HG03045 (cell line): Measurements from ENCODE around the gene ERN1.
A peak's percentile ranks its signal among the peaks of the same experiment; 100 is the strongest.

ENCODE experiments used
- ATAC-seq: cut with Tn5 transposase; IDR thresholded peaks from one replicate; pipeline ENCODE4 v1.9.1; 2021; ENCODE audit warnings: mild to moderate bottlenecking, moderate library complexity; ENCODE audit not compliant: unreplicated experiment

ERN1 gene

GRCh38 chr17:64064331-64064730, 65.6 kb downstream of the ERN1 start:
- ATAC-seq = no peak

- no peak for ATAC-seq
Observed at GRCh38 chr17:64063766-64064224, 66.1 kb downstream of the ERN1 start.

GRCh38 chr17:64063088-64063487, 66.9 kb downstream of the ERN1 start:
- no peak for ATAC-seq

- no peak for ATAC-seq
Observed at GRCh38 chr17:64061178-64061898, 68.6 kb downstream of the ERN1 start.

- no peak for ATAC-seq
Observed at GRCh38 chr17:64060331-64060730, 69.6 kb downstream of the ERN1 start.

- no peak for ATAC-seq
Observed at GRCh38 chr17:64059756-64060155, 70.2 kb downstream of the ERN1 start.

- ATAC-seq = no peak
Observed at GRCh38 chr17:64058621-64059020, 71.3 kb downstream of the ERN1 start.

GRCh38 chr17:64057701-64058263, 72.2 kb downstream of the ERN1 start:
- ATAC-seq = no peak

GRCh38 chr17:64056269-64057005, 73.5 kb downstream of the ERN1 start:
- ATAC-seq = peak; percentile 79

- ATAC-seq = no peak
Observed at GRCh38 chr17:64055183-64056142, 74.5 kb downstream of the ERN1 start.

- no peak for ATAC-seq
Observed at GRCh38 chr17:64054304-64054703, 75.6 kb downstream of the ERN1 start.

- ATAC-seq = no peak
Observed at GRCh38 chr17:64053101-64053500, 76.8 kb downstream of the ERN1 start.

GRCh38 chr17:64051153-64051552, 78.8 kb downstream of the ERN1 start:
- ATAC-seq = no peak

GRCh38 chr17:64048805-64049204, 81.1 kb downstream of the ERN1 start:
- no peak for ATAC-seq

- ATAC-seq = no peak
Observed at GRCh38 chr17:64045176-64045575, 84.8 kb downstream of the ERN1 start.

GRCh38 chr17:64042700-64043485, 87.1 kb downstream of the ERN1 start:
- no peak for ATAC-seq

GRCh38 chr17:64041912-64042311, 88.0 kb downstream of the ERN1 start:
- ATAC-seq = no peak

GRCh38 chr17:64040206-64040605, 89.7 kb downstream of the ERN1 start:
- no peak for ATAC-seq

- ATAC-seq = no peak
Observed at GRCh38 chr17:64039106-64039400, 90.9 kb downstream of the ERN1 start.
